Measurements from ENCODE around the gene APOA1.

APOA1 gene

DNA sequence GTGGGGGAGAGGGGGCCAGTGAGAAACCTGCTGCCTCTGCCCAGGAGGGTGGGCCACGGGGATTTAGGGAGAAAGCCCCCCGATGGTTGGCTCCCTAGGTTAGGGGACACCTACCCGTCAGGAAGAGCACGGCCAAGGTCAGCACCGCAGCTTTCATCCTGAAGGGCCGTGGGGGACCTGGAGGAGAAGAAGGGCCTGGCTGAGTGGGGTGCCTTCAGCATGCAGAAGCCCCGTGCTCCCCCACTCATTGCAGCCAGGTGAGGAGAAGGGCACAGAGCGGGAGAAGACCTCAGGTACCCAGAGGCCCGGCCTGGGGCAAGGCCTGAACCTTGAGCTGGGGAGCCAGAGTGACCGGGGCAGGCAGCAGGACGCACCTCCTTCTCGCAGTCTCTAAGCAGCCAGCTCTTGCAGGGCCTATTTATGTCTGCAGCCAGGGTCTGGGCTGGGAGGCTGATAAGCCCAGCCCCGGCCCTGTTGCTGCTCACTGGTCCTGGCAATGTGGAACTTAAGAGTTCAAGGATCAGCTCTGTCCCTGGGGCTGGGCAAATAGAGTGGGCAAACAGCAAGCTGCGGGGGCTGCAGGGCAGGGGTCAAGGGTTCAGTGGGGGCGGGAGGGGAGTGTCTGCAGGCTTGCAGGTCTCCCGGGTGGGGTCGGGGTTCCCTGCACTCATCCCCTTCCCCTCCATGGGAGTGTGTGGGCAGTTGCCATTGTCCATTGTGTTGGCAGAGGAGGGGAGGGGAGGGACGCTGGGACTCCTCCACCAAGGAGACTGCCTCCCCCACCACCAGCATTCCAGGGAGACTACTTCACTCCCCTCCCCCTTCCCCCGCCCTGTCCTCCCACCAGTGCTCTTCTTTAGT is at the start of gene APOA1:
Gene APOA1, minus strand, starts transcription at position 392 of the 861 bp plus-strand sequence. Its CDS starts 235 bp downstream, at position 157.
- DNase-seq = no peak

DNA sequence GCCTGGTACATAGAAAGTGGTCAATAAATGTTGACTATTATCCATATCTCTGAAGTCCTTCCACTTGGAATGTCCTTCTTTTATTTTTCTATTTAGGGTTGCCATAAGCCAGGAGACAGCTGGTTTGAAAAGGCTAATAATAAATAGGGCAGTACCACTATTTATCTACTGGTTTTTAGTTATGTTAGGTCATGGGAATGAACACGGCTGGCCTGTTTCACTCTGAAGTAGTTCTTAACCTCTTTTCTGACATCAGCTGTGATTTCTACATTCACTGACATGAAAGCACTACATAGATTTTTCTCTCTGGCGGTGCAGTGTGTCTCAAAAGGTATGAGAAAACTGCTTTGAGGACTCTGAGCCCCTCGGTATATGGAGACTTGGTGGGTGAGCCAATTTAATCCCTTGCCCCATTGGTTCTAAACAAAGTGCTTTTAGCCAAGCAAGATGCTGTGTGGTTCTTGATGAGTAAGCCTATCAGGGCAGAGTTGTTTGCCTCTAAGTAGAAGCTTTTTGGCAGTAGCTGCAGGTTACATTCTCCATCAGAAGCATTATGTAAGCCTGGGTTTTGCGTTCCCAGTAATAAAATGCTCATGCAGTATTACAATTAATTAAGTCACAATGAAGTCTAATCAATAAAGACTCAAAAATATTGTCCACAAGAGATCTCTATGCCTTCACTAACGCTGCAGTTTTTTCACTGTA is 48.7 kb upstream of the APOA1 start:
- DNase-seq = peak; percentile 36

DNA sequence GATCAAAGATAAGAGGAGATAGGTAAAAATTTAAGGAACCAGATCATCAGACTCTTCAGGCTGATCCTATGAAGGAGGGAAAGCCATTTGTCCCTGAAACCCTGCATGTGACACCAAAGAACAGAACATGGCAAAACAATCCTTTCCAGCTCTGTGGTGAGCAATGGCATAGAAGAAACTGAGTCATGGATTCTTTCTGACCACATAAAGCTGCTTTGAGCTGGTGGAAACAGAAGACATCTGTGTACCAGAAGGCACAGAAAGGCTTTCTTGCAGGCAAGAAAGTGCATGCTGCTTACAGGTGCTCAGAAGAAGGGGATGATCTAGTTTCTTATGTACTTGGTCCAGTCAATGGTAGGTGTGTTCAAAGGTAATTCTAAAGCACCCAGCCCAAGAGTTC is 45.0 kb upstream of the APOA1 start:
- DNase-seq = no peak

DNA sequence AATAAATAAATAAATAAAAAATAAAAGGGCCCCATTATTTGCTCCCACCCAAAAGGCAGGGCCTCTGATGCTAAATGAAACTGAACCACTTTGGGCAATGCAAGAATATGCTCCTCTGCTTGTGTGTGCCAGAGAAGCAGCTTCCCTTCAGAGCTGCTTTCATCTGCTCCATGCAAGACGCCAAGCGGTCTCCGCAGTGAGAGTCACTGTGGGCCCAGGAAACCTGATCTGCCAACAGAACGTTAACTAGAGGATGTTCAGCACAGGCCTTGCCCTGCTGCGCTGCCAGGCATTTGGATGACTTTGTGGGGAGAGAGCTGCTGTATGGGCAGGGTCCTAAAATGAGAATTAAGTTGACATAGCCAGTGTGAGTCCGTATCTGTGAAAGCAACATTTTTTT is 43.7 kb upstream of the APOA1 start:
- peak; percentile 37 for DNase-seq

DNA sequence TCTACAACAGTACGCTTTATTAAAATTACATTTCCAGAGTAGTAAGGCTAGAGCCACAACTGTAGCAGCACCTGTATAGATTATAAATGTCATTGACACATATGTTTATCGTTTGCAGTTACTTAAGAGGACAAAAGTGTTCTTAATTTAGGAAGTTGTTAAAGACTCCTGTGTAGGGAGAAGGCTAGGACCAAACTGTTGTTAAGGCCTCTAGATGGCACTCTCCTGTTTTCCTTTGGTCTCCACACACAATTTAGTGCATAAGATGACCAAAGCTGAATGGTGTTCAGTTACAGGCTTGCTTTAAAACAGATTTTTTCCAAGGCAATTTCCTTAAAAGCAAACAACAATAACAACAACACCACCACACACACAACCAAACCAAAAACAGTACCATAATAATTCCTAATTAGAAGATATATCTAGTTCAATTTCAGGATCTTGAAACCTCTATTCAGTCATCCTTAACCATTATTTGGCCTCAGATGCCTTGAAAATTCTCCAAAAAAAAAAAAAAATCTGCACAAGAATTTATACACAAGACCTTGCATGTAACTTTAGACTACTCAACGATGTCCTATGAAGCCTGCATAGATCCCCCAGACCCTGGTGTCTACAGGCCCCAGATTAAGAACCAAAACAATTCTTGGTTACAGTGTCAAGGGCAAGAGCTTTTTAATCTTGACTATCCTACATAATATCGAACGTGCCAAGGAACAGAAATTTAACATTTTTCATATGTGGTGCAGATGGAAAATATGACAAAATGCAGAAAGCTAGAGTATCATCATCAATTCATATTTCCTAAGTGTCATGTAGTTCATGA is 42.6 kb upstream of the APOA1 start:
- DNase-seq = peak; percentile 26

DNA sequence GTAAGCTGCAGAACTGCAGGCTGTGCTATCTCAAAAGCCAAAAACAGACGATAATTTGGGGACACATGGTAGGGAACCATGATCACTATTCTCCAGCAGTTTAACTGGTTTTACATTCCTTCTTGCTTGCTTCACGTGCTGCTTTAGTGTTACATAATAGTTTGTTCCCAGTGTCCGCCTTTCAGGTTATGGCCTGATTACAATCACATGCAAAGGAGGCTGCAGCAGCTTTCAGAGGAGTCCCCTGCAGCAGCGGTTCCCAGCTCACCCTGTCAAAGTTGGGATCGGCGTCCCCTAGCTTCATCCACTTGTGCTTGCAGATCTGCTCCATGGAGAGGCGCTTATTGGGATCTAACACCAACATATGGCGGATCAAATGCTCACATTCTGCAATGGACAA is 39.2 kb upstream of the APOA1 start:
- no peak for DNase-seq

DNA sequence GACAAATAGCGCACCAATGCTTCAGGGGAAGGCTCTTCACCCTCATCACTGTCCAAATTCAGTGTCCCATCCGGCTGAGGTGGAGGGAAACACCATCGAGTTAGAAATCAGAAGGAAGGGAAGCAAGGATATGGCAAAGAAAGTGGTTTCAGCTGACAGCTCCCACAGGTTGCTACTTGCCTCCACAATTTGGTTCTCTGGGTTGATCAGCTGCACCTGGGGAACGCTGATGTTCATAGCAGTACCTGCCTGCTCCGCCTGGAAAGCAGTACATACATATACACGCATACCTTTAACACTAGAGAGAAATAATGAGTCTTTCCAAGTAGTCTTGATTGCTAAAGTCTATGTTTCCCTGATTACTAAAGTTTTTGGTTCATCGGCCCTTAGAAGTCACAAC is 37.8 kb upstream of the APOA1 start:
- no peak for DNase-seq

DNA sequence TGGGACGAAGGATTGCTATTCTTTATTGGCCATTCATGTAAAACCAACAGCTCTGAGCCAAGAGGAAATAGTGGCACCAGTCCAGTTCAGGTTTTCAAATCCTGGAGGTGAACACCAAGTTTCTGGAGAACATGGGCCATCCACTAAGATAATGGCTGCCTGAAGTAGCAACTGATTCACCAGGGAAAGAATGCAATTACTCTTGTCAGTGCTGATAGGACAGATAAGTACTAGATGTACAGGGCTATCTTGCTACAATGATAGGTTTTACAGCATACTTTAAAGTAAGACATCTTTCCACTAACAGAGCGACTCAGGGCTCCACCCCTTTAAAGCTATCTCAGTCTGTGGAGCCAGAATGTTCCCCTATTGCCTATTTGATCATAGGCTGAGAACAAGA is 36.8 kb upstream of the APOA1 start:
- no peak for DNase-seq

DNA sequence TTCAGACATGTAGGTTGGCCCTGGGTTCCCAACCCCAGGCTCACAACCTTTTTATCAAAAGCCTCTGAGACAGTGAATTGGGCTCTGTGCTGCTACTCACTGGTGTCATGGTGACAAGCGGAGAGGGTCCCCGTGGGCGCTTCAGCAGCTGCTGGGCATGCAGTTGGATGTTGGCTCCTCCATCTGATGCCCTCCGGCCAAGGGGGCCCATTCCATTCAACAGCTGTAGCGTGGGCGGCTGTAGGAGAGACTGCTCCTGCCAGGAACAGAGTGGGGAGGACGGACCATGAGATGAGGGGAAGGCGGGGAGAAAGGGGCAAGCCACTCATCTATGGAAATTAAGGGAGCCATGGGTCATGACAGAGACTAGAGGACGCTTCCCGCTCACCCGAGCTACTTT is 36.0 kb upstream of the APOA1 start:
- no peak for DNase-seq

DNA sequence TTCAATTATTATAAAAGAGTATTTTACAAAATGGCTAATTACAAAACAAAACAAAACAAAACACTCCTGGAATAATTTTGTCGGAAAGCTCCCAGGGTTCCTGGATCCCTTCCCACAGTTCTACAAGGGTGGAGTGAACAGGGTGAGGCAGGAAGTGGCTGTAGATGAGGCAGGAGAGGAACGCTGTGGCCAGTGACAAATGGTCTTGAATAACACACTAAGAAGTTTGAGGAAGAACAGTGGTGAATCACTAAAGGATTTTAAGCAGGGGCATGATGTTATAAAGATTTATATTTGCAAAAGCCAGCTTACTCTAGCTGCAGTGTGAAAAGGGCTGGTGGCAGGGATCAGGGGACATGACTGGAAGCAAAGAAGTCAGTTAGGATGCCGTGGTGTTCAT is 33.8 kb upstream of the APOA1 start:
- no peak for DNase-seq

DNA sequence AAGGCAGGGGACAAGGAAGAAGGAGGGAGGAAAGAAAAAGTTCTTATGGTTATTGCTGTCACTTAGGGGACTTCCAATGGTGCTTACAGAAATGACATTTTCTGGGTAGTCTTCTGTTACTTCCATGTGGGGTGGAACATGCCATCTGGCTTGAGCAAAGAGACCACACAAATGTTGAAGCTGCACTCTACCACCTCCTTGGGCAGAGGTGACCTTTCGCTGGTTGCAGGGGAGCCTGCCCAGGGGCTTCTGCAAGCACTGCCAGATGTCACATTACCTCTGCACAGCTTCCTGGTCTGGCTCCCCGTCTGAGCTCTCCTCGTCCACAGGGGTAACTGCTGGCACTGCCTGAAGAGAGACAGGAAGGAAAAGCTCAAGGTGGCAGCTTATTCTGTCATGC is 32.6 kb upstream of the APOA1 start:
- DNase-seq = no peak

DNA sequence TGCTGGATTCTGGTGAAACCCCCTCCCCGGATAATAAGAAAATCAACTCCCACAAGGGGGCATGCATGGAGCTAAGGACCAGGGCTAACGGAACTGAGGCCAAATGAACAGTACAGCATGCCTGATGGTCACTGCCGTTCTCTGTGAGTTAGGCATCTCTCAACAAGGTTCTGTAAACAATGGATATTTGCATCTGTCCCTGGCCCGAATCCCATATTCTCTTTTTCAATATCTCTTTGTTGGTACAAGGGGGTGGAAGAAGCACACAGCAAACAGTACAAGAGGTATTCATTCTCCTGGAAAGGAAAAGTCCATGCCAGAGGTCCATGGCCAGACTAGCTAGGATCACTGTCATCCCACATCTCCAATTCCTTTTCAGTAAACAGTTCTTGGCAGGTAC is 32.2 kb upstream of the APOA1 start:
- no peak for DNase-seq

DNA sequence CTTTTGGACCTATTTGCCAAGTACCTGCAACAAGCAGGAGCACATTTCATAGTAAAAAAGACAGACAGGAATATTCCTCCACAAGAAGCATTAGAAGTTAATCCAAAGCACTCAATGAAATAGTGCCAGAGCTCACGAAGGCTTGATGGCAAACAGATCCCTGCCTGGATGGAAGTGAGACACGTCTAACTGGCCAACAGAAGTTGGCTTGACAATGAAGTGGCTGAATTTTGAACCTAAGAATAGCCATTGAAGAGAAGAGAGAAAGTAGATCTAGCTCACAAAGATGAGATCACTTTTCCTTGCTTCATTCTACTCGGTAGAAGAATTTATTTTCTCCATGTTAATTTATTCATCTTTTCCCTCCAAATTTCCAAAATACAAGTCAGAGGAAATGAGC is 30.6 kb upstream of the APOA1 start:
- DNase-seq = no peak

DNA sequence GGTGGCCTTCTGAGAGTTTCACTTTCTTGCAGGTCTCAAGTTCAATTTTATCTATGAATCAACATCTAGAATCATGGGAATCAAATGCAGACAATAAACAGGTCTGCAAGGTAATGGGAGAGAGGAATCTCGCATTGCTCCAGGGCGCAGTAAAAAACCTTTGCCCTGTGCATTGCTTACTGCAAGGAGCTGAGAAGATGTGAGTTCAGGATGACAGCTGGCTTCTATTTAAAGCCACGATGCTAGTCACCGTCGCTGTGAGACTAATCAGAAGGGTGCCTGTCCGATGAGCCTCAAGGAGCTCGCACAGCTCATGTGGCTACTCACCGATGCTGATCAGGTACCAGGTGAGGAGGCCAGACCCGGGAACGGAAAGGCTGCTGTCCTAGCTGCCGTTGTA is 30.2 kb upstream of the APOA1 start:
- no peak for DNase-seq

DNA sequence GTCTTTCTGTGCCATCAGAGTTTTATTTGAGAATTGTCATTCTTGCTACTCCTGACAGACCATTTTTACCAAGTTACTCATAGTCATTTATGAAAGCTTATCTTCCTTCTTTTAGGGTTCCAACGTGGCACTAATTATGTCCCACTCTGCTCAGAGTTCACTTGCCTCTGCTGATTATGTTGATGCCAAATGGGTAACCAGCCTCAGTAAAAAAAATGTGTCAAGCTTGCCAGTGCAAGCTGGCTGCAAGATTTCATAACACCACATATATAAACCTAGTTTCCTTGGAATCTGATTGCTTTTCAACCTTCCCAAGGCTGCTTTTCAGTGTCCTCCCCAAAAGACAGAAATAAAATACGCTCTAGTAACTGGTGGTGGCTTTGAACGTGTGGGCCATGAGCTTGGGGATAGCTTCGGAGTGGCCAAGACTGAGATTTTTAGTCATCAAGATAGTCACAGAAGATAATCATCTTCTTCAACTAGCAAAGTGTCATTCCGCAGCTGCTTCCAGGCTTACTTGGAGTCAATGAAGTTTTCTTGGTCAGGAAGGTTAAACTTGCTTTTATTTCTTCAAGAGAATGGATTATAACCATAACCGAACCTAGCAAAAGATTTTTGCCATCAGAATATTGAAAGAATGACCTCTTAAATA is 29.5 kb upstream of the APOA1 start:
- DNase-seq = no peak

DNA sequence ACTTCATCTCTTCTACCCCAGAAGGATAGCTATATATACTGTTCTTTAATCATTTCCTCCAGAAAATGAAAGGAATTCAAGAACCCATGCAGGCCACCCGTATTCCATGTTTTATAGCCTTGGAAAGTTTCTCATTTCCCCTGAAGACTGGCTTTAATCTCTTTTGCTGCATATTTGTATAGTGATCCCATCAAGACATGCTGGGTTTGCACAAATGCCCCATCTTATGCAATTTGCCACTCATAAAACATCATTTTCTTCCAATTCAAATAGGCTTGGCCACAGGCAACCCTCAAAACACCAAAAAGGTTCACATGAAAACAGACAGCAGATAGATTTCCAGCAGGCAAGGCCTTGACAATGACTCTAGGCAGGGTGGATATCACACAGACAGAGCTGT is 28.3 kb upstream of the APOA1 start:
- DNase-seq = no peak

DNA sequence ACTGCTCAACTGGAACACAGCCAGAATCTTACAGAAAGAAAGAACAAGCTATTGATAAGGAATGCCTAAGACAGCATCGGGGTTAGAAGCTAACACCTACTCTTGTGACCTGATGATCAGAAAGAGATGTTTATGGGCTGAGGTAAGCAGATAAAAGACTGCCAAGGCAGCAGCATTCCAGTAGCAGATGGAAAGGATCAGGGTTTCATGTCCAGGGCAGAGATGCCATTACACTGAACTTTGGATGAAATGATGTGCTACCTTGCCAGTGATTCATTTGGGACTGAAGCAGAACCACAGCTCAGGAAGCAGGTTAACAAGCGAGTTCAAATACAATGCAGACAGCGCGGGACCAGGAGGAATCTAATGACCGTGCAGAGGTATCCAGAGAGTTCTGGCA is 27.1 kb upstream of the APOA1 start:
- DNase-seq = no peak

DNA sequence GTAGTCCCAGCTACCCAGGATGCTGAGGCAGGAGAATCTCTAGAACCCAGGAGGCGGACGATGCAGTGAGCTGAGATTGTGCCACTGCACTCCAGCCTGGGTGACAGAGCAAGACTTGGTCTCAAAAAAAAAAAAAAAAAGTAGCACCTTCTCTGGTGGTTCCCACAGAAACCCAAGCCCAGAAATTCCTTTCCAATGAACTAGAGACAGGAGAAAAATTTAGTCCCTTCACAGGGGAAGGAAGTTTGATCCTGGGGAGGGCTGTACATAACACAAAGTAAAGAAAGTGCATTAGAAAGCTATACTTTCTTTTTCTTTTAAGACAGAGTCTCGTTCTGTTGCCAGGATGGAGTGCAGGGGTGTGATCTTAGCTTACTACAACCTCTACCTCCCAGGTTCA is 25.5 kb upstream of the APOA1 start:
- no peak for DNase-seq

DNA sequence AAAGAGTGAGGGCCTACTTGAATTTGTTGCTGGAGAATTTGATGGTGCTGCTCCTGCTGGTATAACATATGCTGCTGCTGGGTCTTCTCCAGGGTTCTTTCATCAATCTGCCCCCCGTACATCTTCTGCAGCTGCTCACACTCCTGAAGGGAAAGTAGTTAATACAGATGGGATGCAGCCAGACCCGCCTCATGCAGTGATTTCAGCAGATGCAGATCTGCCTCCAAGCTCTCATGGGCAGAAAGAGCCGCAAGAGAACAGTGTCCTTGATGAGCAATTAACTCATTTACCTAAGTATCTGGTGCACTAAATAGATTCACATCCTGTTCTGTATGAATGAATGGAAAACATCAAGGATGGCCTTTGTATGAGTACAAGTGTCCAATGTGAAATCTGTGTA is 24.8 kb upstream of the APOA1 start:
- DNase-seq = peak; percentile 5

DNA sequence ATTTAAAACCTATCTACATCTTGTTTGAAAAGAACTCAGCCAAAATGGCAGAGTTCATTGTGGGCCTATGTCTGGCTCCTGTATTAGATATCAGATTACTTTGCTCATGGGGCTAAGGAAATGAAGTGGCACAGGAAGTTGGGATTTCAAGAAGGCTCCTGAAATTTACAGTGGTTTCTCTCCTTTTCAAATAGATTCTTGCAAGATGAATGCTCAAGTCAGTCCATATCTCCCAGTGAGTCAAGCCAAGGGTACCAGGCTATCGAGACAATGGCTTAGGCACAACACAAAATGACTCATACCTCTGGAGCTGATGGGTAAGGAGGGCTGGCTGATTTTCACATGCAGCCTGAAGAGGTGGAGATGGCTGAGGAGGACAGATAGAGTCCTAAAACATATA is 24.1 kb upstream of the APOA1 start:
- no peak for DNase-seq

DNA sequence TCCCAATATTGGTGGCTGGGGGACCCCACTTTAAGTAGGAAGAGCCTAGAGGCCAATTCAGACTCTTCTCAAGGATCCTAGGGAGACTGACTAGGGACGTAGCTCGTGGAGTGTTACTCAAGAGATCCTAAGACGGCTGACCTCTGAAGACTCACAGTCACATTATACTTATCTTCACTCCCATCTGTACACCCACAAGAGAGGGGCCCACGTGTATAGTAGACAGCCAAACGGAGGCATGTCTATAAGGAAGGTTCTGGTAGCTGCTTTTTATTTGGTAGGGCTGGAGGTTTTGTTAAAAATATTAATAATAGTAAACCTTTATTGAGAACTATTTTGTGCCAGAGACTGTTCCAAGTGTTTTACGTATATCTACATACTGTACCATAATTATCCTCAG is 22.9 kb upstream of the APOA1 start:
- no peak for DNase-seq

DNA sequence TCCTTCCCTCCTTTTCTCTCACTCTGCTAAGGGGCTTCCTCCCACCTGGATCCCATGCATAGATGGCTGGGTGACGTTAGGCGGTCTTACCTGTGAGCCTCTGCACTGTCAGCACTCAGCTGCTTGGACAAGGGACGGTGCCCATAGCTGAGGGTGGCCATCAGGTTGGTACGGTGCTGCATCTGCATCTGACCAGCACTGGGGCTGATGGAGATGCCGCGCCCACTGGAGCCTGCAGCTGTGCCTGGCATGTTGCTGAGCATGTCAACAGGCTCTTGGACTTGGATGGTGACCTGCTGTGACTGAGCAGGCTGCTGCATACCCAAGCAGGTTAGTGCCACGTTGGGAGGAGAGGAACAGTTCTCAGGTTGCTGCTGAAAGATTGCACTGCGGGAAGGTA is 21.8 kb upstream of the APOA1 start:
- no peak for DNase-seq

DNA sequence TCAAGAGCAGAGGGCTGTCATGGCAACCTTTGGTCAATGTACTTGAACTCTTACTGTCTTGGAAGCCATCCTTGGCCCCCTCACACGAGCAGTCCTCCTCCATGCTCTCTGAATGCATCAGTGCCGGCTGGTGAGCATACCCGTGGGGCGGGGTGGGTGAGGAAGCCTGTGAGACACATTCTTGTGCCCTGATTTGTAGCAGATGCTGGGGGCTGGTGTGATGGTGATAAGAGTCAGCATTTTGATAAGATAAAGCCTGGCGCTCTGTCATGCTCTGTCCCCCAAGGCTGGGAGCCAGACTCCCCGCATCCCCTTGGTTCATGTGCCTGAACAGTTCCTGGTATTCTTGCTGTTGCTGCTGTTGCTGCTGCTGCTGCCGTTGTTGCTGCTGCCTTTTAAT is 20.5 kb upstream of the APOA1 start:
- no peak for DNase-seq

Data from NCI-H446 treated with DMSO at 0.1 percent for 48 hours (cell line).